GM18907 (cell line): ENCODE results near the gene KIF1B.
"Not testable (repeated sequence)": the region's sequence is repeated elsewhere in the genome, so short reads cannot be mapped to it uniquely, and the experiment has no call there.

Experiments used
- ATAC-seq: cut with Tn5 transposase; IDR thresholded peaks from one replicate; pipeline ENCODE4 v1.9.1; 2021; ENCODE audit warnings: mild to moderate bottlenecking, moderate library complexity; ENCODE audit not compliant: unreplicated experiment

KIF1B gene

GRCh38 chr1:10325521-10325920, 115.2 kb downstream of the KIF1B start:
- no peak for ATAC-seq

- no peak for ATAC-seq
Observed at GRCh38 chr1:10326251-10326650, 115.9 kb downstream of the KIF1B start.

DNA sequence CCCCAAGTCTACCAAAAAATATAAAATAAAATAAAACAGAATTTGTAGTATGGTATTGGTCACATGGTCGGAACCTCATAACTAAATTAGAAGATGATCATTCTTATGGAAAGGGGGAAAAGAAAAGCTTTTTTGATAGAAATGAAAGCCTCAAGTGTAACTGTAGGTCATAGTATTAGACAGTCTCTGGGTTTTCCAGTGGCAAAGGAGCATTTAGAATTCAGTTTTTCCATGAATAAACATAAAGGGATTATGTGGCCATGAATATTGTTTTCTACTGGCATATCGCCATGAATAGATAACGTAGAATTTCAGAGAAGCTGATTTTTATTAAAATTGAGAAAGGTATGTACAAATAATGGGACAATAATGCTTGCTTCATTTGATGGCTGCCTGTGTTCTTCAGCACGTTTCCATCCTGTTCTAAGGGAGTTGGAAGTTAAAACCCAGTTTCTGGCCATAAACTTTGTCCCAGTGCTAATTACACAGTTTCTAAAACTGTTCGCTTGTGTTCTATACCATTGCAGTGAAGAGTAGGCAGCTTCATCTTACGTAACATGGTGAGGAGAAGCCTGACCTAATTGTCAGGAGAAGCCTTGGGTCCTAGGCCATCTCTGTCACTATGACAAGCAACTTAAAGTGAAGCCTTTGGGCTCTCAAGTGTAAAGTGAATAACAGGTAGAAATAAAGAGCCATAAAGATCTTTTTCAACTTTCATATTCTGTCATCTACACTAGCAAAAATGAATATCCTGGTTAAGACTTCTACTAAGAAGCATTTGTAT, 118.0 kb downstream of the KIF1B start:
- ATAC-seq = no peak

- no peak for ATAC-seq
Observed at GRCh38 chr1:10337436-10337835, 127.1 kb downstream of the KIF1B start.

- ATAC-seq = no peak
Observed at GRCh38 chr1:10338047-10338446, 127.7 kb downstream of the KIF1B start.

- no peak for ATAC-seq
Observed at GRCh38 chr1:10338611-10339010, 128.2 kb downstream of the KIF1B start.

- no peak for ATAC-seq
Observed at GRCh38 chr1:10339036-10339567, 128.7 kb downstream of the KIF1B start.

DNA sequence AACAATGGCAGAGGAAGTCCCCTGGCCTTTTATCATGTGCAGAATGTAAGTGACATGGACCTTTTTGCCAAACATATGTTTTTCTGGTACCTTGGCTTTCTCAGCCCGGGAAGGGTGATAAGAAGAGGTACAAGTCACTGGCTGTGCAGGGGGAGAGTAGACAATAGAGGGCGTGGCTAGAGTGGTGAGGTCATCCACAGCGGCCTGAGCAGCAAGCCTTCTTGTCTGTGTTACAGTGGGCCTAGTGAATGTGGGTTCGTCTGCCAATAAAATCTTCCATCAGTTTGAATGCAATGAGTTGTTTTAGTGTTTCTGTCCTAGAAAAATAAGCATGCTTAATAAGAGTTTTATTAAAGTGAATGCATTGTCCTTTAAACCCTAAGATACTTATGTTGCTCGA, 129.4 kb downstream of the KIF1B start:
- no peak for ATAC-seq

DNA sequence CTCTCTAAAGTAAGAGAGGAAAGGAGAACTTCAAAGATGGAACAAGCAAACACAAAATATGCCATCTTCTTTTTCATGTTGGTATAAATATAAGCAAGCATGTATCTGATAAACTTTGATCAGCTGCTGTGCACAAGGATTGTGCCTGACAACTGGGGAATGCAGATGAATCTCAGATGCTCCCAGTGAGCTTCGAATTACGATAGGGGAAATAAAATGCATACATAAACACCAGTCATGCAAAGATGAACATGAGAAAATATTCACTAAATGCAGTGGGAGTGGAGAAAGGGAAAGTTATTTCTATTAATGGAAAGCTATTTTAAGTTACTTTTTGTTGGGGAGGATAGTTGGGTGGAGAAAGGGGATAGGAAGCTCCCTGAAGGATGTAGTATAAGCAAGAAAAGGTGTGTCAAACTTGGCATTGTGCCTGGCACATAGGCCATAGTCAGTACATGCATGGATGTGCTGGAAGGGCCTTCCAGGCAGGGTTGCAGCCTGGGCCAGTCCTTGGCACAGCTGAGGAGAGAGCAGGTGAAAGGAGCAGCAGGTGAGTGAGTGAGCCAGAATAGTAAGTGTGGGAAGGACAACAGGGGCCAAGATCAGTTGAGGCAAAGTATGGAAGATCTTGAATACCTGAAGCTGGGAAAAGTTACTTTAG, 130.7 kb downstream of the KIF1B start:
- ATAC-seq = no peak

DNA sequence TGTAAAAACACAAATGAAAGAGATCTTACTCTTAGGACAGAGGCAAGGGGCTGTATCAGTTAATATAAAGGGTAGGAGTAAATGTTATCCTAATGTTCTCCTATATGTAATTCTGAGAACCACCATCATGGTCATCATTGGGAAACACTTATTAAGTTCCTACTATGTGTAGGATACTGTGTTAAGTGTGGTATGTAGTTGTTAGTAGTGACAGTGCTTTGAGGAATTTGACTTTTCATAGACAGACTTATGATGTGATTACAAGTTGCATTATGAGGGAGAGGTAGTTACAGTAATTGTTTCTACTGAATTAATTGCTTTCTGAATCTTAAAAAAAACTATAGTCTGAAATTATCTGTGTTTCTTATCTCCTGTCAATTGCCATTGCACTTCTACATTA, 136.7 kb downstream of the KIF1B start:
- no peak for ATAC-seq

DNA sequence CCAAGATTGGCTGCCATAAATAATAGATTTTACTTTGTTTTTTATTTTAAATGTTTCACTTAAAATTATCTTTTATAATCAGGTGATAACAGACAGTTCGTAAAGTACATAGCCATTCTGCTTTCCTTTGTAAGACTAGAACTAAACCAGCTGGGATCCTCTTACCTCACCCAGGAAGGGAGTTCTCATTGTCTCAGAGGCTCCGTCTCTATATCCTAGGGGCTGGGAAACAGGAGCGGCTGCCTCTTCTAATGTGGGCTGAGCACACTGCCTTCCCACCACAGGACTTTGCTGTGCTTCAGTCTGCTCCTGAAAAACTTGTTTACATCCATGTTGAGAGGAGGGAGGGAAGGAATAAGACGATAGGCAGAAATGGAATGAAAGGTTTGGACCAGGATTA, 142.9 kb downstream of the KIF1B start:
- ATAC-seq = no peak

DNA sequence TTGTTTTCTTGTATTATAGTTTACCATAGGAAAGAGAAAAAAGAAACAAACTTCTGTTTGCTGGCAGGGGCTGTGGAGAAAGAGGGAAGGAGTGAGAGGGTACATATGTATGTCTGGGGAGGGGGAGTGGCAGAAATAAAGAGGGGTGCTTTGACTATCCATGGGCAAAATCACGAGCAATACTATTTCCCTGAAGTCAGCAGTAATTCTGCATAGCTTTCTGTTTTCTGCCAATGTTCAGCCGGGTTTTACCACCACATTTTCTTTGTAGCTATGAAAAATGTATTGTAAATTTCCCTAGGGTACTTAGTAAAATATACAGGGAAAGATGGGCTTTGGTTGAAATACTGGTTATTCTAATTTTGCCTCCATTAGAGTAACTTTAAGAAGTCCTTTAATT, 143.3 kb downstream of the KIF1B start:
- no peak for ATAC-seq

DNA sequence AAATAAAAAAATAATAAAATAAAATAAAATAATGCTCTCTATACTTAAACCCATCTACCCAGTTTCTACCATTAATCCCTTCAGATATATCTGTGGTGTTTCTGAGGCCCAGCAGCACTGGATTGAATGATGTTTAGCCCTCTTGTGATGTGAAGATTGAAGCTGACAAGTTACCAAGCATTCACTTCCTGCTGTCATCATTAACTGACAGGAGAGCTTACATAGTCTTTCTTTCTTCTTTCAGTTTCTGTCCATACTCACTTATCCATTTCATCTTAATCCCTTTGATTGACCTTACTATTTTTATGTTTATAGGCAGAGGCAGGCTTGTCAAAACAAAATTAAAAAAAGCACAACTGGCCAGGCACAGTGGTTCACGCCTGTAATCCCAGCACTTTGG, 149.7 kb downstream of the KIF1B start:
- ATAC-seq = no peak

DNA sequence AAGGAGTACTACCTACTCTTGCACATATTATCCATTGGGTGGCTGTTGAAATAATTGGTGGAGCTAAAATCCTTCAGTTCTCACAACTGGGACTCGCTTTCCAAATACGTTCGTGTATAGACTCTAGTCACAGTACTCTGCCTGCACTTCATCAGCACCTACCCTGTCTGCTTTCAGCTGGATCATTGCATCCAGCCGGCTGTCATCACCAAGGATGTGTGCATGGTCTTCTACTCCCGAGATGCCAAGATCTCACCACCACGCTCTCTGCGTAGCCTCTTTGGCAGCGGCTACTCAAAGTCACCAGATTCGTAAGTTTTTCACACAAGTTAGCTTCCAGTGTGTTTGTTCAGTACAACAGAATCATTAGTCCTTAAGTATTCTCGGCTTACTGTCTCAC, 151.1 kb downstream of the KIF1B start:
- ATAC-seq = no peak

DNA sequence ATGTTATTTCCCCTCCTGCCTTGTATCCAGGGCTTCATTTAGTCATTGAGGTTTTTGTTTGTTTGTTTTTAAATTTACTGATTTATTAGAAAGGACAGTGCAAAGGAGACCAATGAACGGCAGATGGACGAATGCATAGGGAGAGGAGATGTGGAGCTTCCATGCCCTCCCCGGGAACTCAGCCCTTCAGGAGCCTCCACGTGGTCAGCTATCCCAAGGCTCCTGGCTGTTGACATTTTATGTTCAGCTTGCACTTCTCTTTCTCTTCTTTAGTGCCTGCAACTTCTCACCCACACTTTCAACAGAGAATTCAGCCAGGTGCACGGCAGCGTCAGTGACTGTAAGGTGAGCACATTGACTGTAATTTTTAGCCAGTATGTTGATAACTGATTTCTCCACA, 157.8 kb downstream of the KIF1B start:
- no peak for ATAC-seq

DNA sequence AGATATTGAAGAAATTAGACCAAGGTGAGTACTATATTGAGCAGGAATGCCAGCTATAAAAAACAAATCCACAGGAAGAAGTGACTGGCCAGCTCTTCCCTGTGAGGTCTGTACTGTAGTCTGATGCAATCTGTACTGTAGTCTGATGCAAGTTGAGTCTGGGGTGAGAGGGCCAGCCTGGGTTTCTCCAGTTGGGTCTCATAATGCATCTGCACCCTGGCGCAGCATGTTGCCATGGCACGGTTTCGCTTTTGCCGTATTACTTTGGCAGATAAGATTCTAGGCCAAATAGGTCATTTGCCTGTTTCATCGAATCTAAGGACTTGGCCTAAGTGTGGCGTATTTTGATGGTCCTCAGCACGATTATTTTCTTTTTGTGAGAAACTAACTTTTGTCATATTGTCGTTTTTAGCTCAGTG, 164.1 kb downstream of the KIF1B start:
- ATAC-seq = no peak

- ATAC-seq = not testable (repeated sequence)
Observed at GRCh38 chr1:10377365-10378029, 167.1 kb downstream of the KIF1B start.

DNA sequence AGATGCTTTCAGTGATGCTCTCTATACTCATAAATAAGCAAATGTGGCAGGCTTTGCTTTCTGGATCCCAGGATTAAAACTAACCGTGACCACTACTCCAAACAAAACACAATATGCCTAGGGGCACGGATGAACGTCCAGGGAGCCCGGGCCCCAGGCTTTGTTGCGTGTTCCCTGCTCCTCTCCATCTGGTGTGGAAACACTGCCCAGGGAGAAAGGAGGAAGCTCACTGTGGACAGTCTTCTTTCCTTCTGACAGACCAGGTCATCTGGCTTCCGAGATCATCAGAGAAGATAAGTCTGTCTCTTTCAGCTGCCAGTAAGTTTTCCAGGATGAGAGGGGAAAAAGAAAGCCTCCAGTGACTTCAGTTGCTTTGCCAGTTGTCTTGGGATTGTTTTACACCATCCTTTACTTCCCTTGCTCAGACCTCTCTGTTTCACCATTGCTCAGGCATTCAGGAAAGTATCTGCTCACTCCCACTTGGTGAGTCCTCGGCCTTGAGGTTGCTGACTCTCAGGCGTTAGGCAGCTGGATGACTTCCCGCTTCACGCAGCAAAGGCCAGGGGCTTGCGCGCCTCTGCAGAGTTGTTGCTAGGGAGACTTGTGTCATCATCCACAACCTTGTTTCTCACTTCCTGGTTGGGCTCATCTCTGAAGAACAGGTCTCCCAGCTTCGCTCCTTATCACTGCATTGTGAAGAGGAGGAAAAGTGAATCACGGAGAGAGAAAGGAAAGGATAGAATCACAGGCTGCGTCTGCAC, 167.9 kb downstream of the KIF1B start:
- ATAC-seq = no peak

DNA sequence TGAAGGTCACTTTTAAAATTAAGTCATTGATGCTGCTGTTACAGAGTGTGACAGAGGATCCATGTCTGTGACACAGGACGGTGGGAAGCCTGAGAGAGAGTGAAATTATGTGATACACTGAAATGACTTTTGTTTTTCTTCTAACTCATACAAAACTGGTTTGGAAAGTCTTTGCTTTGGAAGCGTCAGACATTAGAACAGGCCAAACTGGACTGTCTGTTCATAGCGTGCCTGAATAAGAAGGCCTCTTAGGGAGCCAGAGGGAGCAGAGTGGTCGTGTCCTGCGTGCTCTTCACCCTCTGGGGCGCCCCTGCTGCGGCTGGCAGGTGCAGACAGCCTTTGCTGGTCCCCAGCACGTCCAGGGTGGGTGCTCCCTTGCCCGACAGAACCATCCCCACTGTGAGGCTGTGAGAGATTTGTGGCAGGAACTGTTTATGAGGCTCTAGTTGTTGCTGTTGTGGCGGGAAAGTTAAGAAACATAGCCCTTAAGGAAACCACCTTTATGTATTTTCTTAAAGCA, 168.8 kb downstream of the KIF1B start:
- no peak for ATAC-seq

- no peak for ATAC-seq
Observed at GRCh38 chr1:10379676-10380075, 169.3 kb downstream of the KIF1B start.
